GM12872 (cell line): ENCODE results near the gene CTSZ.

Source experiments
- TF ChIP-seq, protein P1 (sequence below): IDR thresholded peaks from 3 replicates; pipeline ENCODE4 v1.5.1; 2011; ENCODE audit warnings: low read depth, mild to moderate bottlenecking, low read length, moderate library complexity; ENCODE audit not compliant: insufficient read depth

Gene CTSZ

DNA sequence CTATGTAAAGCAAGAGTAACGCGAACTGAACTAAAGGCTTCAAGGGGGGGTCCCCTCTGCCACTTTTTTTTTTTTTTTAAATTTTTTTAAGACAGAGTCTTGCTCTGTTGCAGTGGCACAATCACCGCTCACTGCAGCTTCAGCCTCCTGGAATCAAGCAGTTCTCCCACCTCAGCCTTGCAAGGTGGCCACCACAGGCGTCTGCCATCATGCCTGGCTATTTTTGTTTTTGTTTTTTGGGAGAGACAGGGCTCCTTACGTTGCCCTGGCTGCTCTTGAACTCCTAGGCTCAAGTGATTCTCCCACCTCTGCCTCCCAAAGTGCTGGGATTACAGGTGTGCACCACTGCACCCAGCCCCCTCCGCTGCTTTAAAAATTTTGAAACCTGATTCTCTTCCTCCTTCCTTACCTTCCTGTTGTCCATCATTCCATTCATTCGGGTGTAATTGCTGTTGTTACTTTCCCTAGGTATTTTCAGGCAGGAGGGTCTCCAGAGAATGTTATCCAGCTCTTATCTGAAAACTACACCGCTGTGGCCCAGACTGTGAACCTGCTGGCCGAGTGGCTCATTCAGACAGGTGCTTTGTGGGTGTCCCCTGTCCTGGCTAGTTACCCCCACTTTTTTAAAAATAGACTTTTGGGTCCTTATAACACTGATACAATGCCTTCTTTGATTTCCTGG lies 20.6 kb downstream of the CTSZ start:
- TF ChIP-seq, protein P1, sequence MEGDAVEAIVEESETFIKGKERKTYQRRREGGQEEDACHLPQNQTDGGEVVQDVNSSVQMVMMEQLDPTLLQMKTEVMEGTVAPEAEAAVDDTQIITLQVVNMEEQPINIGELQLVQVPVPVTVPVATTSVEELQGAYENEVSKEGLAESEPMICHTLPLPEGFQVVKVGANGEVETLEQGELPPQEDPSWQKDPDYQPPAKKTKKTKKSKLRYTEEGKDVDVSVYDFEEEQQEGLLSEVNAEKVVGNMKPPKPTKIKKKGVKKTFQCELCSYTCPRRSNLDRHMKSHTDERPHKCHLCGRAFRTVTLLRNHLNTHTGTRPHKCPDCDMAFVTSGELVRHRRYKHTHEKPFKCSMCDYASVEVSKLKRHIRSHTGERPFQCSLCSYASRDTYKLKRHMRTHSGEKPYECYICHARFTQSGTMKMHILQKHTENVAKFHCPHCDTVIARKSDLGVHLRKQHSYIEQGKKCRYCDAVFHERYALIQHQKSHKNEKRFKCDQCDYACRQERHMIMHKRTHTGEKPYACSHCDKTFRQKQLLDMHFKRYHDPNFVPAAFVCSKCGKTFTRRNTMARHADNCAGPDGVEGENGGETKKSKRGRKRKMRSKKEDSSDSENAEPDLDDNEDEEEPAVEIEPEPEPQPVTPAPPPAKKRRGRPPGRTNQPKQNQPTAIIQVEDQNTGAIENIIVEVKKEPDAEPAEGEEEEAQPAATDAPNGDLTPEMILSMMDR, result no peak

- TF ChIP-seq, protein P1, result no peak
Measured at GRCh38 chr20:58985656-58986055, 21.4 kb downstream of the CTSZ start.

GRCh38 chr20:58984691-58985090 lies 22.4 kb downstream of the CTSZ start:
- TF ChIP-seq, protein P1, result no peak

- TF ChIP-seq, protein P1, result no peak
Measured at GRCh38 chr20:58982406-58983114, 24.5 kb downstream of the CTSZ start.

DNA sequence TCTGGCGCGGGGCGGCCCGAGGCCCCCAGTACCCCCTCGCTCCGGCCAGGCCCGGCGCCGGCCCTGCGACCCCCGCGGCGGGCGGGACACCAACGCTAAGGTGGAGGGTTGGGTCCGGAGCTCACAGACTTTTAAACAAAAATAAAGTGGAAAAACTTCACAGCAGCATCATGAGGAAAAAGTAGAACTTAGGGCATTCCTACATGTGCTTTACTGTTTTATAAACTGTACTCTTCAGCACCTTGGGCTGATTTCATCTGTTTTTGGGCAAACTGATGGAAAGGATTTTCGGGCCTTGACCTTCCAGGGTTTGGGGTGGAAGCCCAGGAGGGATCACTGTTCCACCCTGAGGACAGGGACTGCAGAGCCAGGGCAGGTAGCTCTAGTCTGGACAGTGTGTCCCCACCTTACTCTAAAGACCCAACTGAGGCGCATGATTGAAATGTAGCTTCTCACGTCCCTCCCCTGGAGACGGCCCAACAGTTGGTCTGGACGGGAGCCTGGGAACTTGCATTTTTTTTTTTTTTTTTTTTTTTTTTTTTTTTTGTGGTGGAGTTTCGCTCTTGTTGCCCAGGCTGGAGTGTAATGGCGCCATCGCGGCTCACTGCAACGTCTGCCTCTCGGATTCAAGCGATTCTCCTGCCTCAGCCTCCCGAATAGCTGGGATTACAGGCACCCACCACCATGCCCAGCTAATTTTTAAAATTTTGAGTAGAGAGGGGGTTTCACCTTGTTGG lies 25.3 kb downstream of the CTSZ start:
- TF ChIP-seq, protein P1, result no peak

DNA sequence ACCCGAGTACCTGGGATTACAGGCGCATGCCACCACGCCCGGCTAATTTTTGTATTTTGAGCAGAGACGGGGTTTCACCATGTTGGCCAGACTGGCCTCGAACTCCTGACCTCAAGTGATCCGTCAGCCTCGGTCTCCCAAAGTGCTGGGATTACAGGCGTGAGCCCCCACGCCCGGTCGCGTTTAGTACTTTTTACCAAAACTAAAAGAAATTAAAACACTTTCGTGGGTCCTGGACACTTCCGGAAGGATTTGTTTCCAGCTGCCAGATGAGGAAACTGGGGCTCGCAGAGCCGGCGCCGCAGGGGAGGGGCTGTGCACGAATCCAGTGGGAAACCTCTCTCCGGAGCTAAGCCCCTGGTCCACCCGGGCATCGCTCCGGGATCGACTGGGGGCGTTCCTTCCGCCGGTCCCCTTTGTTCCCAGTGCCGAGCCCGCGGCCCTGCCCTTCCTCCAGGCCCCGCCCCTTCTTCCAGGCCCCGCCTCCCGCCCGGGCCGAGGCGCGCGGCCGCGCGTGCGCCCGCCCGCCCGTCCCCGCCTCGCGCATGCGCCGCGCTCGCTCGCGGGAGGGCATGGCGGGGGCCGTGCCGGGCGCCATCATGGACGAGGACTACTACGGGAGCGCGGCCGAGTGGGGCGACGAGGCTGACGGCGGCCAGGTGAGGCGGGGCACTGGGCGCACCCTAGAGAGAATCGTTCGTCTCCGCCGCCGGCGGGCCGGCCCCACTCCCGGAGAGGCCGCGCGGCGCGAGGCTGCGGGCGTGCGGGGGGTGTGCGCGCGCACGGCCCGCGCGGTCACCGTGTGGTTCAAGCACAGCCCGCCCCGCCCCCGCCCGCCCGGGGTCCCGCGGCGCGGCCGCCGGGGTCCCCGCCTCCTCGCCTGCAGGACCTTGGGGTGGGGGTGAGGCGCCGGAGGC lies 26.1 kb downstream of the CTSZ start, which contains the start of gene NELFCD:
NELFCD (plus strand) TSS at position 546 of the 917 bp plus-strand sequence; CDS start at position 600, 54 bp downstream.
- TF ChIP-seq, protein P1, result no peak
